HG02943 (cell line): Measurements from ENCODE around the gene CCIN.

Experiments used
- ATAC-seq: cut with Tn5 transposase; IDR thresholded peaks from one replicate; pipeline ENCODE4 v1.9.1; 2021; ENCODE audit warnings: mild to moderate bottlenecking, low read depth, moderate library complexity; ENCODE audit not compliant: unreplicated experiment

Gene CCIN

DNA sequence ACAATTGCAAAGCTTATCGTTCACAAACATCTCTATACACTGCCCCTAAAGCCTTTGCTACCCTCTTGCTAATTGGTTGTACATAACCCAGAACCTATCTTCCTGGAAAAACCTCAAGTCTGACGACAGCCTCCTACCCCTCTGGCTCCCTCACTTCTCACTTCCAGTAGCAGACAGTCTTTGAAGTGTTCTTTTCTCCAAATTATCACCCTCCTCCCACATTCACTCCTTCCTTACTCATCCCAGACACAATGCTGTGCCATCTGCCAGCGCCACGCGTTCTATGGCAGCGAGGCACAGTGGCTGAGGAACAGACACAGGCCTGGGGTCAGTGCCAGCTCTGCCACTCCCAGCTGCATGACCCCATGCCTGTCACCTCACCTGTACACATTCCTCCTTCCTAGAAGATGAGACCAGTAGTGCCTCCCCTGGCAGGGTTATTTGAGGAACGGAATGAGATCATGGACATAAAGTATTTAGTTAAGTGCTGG lies 49.3 kb downstream of the CCIN start:
- ATAC-seq = no peak
